HL-60 (cell line): ENCODE results near the gene MAGI2.

Experiments
- DNase-seq, 2 experiments: peaks; one replicate each; pipeline ENCODE4 v3.0.0-alpha.2; 2010 to 2020; ENCODE audit warnings: low read depth in 1 of 2, low spot score in 1 of 2
- H3K27ac ChIP-seq: fragments of 250-450 bp; sonication (Bioruptor Pico); replicated peaks from 2 replicates; pipeline ENCODE4 v1.5.1; 2020; ENCODE audit warnings: mild to moderate bottlenecking, moderate library complexity
- H3K27me3 ChIP-seq: fragments of 250-450 bp; sonication (Bioruptor Pico); 2 replicates; pipeline ENCODE4 v1.5.1; 2021; ENCODE audit warnings: mild to moderate bottlenecking, moderate library complexity; ENCODE audit not compliant: insufficient read depth, poor library complexity, severe bottlenecking
- H3K4me3 ChIP-seq: replicated peaks from 2 replicates; pipeline ENCODE4 v1.5.1; 2011; ENCODE audit warnings: mild to moderate bottlenecking, control low read depth, low read length; ENCODE audit not compliant: insufficient read depth
- GABPA ChIP-seq: IDR thresholded peaks from 2 replicates; pipeline ENCODE4 v1.6.1; 2012; ENCODE audit warnings: low read depth
- POLR2AphosphoS5 ChIP-seq: IDR thresholded peaks from 2 replicates; pipeline ENCODE4 v1.6.1; 2012; ENCODE audit warnings: low read depth
- SPI1 ChIP-seq: IDR thresholded peaks from 2 replicates; pipeline ENCODE4 v1.6.1; 2012; ENCODE audit warnings: low read depth, mild to moderate bottlenecking, borderline replicate concordance
- TF ChIP-seq, protein P1 (sequence below): IDR thresholded peaks from 2 replicates; pipeline ENCODE4 v1.6.1; 2012; ENCODE audit warnings: low read depth; ENCODE audit not compliant: insufficient replicate concordance
- TF ChIP-seq, protein P2 (sequence below): IDR thresholded peaks from one replicate; pipeline ENCODE4 v1.5.1; 2011; ENCODE audit warnings: low read length, control low read depth, inconsistent platforms; ENCODE audit not compliant: insufficient read depth

The MAGI2 gene

DNA sequence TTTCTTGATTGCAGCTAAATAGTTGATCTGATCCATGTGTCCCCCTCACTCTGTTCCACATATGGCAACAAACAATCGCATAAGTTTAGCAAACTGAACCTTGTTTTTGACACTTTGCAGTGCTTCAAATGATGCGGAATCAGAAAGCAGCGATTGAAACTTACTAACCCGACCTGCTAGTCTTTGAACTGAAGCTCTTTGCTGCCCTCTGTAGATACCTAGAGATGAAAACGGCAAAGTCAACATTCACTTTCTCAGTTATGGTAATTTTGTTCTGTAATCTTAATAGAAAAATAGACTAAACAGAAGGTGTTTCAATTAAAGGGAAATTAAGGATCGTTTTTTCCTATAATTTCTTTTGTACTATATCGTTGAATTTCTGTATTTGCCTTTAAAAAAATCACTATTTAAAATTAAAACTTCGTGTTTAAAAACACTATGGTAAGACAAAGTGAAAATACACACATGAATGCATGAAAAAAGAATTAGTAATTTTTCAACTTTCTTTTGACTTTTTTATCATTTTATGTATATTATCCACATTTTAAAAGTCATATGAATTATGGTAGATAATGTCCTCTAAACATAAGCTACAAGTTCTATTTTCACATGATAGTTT, 276.5 kb downstream of the MAGI2 start:
- Histone ChIP-seq H3K4me3 (no peak overlapping the region), H3K27ac (no peak overlapping the region), H3K27me3 (no peaks in the 10 kb centered on the region)
- DNase-seq, result peak in 1 of 2 experiments; percentile 5
- TF ChIP-seq SPI1, result no peak
- TF ChIP-seq POLR2AphosphoS5, result no peak

DNA sequence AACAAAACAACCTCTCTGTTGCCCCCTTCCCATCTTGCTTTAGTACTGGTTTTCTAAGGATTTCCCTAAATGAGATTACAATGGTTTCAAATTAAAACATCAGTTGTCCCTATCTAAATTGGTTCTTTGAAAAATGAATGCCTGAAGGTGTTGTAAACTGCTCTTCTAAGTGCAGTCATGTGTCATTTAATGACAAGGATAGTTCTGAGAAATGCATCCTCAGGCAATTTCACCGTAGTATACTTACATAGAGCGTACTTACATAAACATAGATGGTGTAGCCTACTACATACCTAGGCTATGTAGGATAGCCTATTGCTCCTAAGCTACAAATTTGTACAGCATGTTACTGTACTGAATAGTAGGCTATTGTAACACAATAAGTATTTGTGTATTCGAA, 278.1 kb downstream of the MAGI2 start:
- no peak for DNase-seq
- TF ChIP-seq GABPA (no peak), SPI1 (no peak), POLR2AphosphoS5 (no peak)
- TF ChIP-seq, protein P1, sequence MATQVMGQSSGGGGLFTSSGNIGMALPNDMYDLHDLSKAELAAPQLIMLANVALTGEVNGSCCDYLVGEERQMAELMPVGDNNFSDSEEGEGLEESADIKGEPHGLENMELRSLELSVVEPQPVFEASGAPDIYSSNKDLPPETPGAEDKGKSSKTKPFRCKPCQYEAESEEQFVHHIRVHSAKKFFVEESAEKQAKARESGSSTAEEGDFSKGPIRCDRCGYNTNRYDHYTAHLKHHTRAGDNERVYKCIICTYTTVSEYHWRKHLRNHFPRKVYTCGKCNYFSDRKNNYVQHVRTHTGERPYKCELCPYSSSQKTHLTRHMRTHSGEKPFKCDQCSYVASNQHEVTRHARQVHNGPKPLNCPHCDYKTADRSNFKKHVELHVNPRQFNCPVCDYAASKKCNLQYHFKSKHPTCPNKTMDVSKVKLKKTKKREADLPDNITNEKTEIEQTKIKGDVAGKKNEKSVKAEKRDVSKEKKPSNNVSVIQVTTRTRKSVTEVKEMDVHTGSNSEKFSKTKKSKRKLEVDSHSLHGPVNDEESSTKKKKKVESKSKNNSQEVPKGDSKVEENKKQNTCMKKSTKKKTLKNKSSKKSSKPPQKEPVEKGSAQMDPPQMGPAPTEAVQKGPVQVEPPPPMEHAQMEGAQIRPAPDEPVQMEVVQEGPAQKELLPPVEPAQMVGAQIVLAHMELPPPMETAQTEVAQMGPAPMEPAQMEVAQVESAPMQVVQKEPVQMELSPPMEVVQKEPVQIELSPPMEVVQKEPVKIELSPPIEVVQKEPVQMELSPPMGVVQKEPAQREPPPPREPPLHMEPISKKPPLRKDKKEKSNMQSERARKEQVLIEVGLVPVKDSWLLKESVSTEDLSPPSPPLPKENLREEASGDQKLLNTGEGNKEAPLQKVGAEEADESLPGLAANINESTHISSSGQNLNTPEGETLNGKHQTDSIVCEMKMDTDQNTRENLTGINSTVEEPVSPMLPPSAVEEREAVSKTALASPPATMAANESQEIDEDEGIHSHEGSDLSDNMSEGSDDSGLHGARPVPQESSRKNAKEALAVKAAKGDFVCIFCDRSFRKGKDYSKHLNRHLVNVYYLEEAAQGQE, result no peak
- TF ChIP-seq, protein P2, sequence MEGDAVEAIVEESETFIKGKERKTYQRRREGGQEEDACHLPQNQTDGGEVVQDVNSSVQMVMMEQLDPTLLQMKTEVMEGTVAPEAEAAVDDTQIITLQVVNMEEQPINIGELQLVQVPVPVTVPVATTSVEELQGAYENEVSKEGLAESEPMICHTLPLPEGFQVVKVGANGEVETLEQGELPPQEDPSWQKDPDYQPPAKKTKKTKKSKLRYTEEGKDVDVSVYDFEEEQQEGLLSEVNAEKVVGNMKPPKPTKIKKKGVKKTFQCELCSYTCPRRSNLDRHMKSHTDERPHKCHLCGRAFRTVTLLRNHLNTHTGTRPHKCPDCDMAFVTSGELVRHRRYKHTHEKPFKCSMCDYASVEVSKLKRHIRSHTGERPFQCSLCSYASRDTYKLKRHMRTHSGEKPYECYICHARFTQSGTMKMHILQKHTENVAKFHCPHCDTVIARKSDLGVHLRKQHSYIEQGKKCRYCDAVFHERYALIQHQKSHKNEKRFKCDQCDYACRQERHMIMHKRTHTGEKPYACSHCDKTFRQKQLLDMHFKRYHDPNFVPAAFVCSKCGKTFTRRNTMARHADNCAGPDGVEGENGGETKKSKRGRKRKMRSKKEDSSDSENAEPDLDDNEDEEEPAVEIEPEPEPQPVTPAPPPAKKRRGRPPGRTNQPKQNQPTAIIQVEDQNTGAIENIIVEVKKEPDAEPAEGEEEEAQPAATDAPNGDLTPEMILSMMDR, result no peak
- Histone ChIP-seq H3K27me3 (no peaks in the 10 kb centered on the region), H3K4me3 (no peak overlapping the region), H3K27ac (no peak overlapping the region)

DNA sequence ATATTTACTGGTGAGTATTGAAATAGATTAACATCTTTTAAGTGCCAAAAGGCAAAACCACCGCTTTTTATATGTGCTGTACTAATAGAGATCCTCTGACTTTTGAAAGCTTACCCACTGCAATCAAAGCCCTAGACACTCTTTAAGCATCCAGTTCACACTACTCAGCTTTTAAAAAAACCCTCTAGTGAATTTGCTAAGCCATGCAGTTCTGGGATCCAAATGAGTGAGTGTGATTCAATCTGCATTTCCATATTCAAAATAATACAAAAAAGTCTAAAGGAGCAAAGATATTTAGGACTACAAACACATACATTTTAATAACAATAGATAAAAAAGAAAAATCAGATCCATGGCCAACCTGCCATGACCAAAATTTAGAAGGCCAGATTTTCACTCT, 288.2 kb downstream of the MAGI2 start:
- Histone ChIP-seq H3K4me3 (no peak overlapping the region), H3K27me3 (no peaks in the 10 kb centered on the region), H3K27ac (no peak overlapping the region)
- no peak for DNase-seq
- TF ChIP-seq, protein P2, result no peak
- no peak for TF ChIP-seq GABPA
- TF ChIP-seq, protein P1, result no peak
- TF ChIP-seq SPI1, result no peak
- TF ChIP-seq POLR2AphosphoS5, result no peak

DNA sequence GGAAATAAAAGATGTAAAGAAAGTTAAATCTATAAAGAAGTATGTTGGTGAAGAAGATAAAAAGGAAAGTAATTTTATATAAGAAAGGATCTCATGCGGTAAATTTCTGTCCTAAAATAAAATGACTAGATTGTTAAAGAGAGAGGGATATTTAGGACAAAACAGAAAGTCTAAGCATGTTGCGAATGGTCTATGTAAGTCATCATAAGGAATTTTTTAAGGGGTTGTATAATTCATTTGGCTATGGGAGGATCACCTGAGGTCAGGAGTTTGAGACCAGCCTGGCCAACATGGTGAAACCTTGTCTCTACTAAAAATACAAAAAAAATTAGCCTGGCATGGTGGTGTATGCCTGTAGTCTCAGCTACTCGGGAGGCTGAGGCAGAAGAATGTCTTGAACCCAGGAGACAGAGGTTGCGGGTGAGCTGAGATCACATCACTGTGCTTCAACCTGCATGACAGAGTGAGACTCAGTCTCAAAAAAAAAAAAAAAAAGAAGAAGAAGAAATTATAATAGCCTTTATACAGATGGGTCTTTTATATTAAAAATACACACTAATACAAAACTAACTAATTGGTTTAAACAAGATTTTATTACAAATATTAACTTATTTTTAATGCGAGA, 294.3 kb downstream of the MAGI2 start:
- no peak for DNase-seq
- TF ChIP-seq, protein P2, result no peak
- TF ChIP-seq, protein P1, result no peak
- TF ChIP-seq GABPA (no peak), POLR2AphosphoS5 (no peak), SPI1 (no peak)
- H3K27ac ChIP-seq, result no peak overlapping the region
- no peaks in the 10 kb centered on the region for H3K27me3 ChIP-seq
- H3K4me3 ChIP-seq, result no peak overlapping the region
